WERI-Rb-1 (cell line): Measurements from ENCODE around the gene HOXA13.

Source experiments
- DNase-seq: peaks from one replicate; pipeline ENCODE4 v3.0.0-alpha.2; 2020
- H3K27ac ChIP-seq: fragments of 250-450 bp; sonication (Bioruptor Pico); 2 replicates; pipeline ENCODE4 v1.5.1; 2020; ENCODE audit warnings: mild to moderate bottlenecking, moderate library complexity
- H3K27me3 ChIP-seq: fragments of 250-450 bp; sonication (Bioruptor Pico); 2 replicates; pipeline ENCODE4 v1.5.1; 2021; ENCODE audit warnings: mild to moderate bottlenecking, low read depth, moderate library complexity; ENCODE audit not compliant: insufficient read depth, severe bottlenecking
- H3K36me3 ChIP-seq: fragments of 250-450 bp; sonication (Bioruptor Pico); 2 replicates; pipeline ENCODE4 v1.5.1; 2020; ENCODE audit warnings: mild to moderate bottlenecking, moderate library complexity
- H3K4me3 ChIP-seq: 2 replicates; pipeline ENCODE4 v1.5.1; 2011; ENCODE audit warnings: low read depth, mild to moderate bottlenecking, control low read depth, low read length
- H3K9me3 ChIP-seq: fragments of 250-450 bp; sonication (Bioruptor Pico); 2 replicates; pipeline ENCODE4 v1.5.1; 2021; ENCODE audit warnings: mild to moderate bottlenecking, moderate library complexity; ENCODE audit not compliant: severe bottlenecking
- CTCF ChIP-seq: IDR thresholded peaks from 2 replicates; pipeline ENCODE4 v1.5.1; 2011; ENCODE audit warnings: low read depth, mild to moderate bottlenecking, control low read depth, inconsistent platforms, low read length

The HOXA13 gene

GRCh38 chr7:27245798-27246691, 46.2 kb upstream of the HOXA13 start:
- Histone ChIP-seq H3K27ac (no peak overlapping the region), H3K27me3 (peaks cover 100% of the 10 kb centered on the region), H3K4me3 (no peak overlapping the region), H3K9me3 (peaks cover 10% of the 10 kb centered on the region), H3K36me3 (no peaks in the 10 kb centered on the region)
- no peak for DNase-seq
- no peak for TF ChIP-seq CTCF

GRCh38 chr7:27245124-27245797, 45.4 kb upstream of the HOXA13 start:
- Histone ChIP-seq H3K27me3 (peaks cover 100% of the 10 kb centered on the region), H3K4me3 (no peak overlapping the region), H3K27ac (no peak overlapping the region), H3K9me3 (peaks cover 10% of the 10 kb centered on the region), H3K36me3 (no peaks in the 10 kb centered on the region)
- no peak for TF ChIP-seq CTCF
- DNase-seq, result no peak

- H3K9me3 ChIP-seq, result peaks cover 10% of the 10 kb centered on the region
- TF ChIP-seq CTCF, result no peak
- H3K4me3 ChIP-seq, result no peak overlapping the region
- DNase-seq, result no peak
- H3K36me3 ChIP-seq, result no peaks in the 10 kb centered on the region
- no peak overlapping the region for H3K27ac ChIP-seq
- peaks cover 100% of the 10 kb centered on the region for H3K27me3 ChIP-seq
Observed at GRCh38 chr7:27244488-27245123, 44.7 kb upstream of the HOXA13 start.

GRCh38 chr7:27243340-27244163, 43.7 kb upstream of the HOXA13 start:
- TF ChIP-seq CTCF, result no peak
- no peak overlapping the region for H3K27ac ChIP-seq
- H3K9me3 ChIP-seq, result peaks cover 10% of the 10 kb centered on the region
- no peak overlapping the region for H3K4me3 ChIP-seq
- no peaks in the 10 kb centered on the region for H3K36me3 ChIP-seq
- no peak for DNase-seq
- peaks cover 100% of the 10 kb centered on the region for H3K27me3 ChIP-seq

- Histone ChIP-seq H3K36me3 (no peaks in the 10 kb centered on the region), H3K9me3 (peaks cover 10% of the 10 kb centered on the region), H3K27me3 (peaks cover 100% of the 10 kb centered on the region), H3K27ac (no peak within 1 kb of the TSS), H3K4me3 (no peak within 1 kb of the TSS)
- no peak for TF ChIP-seq CTCF
- no peak for DNase-seq
Observed at GRCh38 chr7:27242555-27243339, 42.9 kb upstream of the HOXA13 start, which contains the start of gene EVX1. Gene EVX1, plus strand, starts transcription at chr7:27242802. Its CDS starts 229 bp downstream, at chr7:27243031.
